H1 (cell line): ENCODE measurements around the gene ALPG. TPM values are rescaled to one million over a fixed set of nuclear protein-coding genes. Genes with fewer than 3 reads are reported as not detected.

Source experiments
- CTCF ChIA-PET: fragments of 300-600 bp; sonication (Branson Sonifier 250); formaldehyde crosslinking; loops from one replicate; lab custom pipeline; 2021; ENCODE audit not compliant: partially characterized antibody; lab: Charles Lee
- POLR2A ChIA-PET: fragments of 300-600 bp; sonication (Branson Sonifier 250); formaldehyde crosslinking; loops from one replicate; lab custom pipeline; 2021; ENCODE audit warnings: inconsistent platforms; ENCODE audit not compliant: partially characterized antibody; lab: Charles Lee
- DNase-seq, 2 experiments: peaks; one replicate each; pipeline versions ENCODE4 v3.0.0 to v3.0.0-alpha.2; 2010 to 2022; ENCODE audit warnings: low spot score in 2 of 2, low read depth in 1 of 2, mixed read lengths in 1 of 2
- FAIRE-seq: peaks from 2 replicates; lab custom pipeline; 2011; peaks lifted over from hg19 to GRCh38; lab: Jason Lieb, UNC
- H2AFZ ChIP-seq: 2 replicates; pipeline ENCODE4 v1.8.1; 2012; ENCODE audit warnings: low read length, inconsistent platforms
- H2AK5ac ChIP-seq: 2 replicates; pipeline ENCODE4 v1.6.1; 2013; ENCODE audit warnings: low read depth, low read length
- H2BK120ac ChIP-seq: replicated peaks from 2 replicates; pipeline ENCODE3; 2013; ENCODE audit warnings: low read depth, low read length, inconsistent platforms
- H2BK12ac ChIP-seq: 2 replicates; pipeline ENCODE4 v1.6.1; 2013; ENCODE audit warnings: low read depth, low read length
- H2BK15ac ChIP-seq: 2 replicates; pipeline ENCODE4 v1.6.1; 2013; ENCODE audit warnings: low read length
- H2BK20ac ChIP-seq: 2 replicates; pipeline ENCODE4 v1.6.1; 2013; ENCODE audit warnings: low read length
- H2BK5ac ChIP-seq: 2 replicates; pipeline ENCODE4 v1.6.1; 2013; ENCODE audit warnings: low read depth, low read length
- H3K14ac ChIP-seq: 2 replicates; pipeline ENCODE4 v1.6.1; 2013; ENCODE audit warnings: inconsistent platforms; ENCODE audit not compliant: insufficient read length
- H3K18ac ChIP-seq: 2 replicates; pipeline ENCODE4 v1.6.1; 2013; ENCODE audit warnings: low read length; ENCODE audit errors: extremely low read depth
- H3K23ac ChIP-seq: 2 replicates; pipeline ENCODE4 v1.6.1; 2013; ENCODE audit warnings: inconsistent platforms; ENCODE audit not compliant: insufficient read length
- H3K23me2 ChIP-seq: 2 replicates; pipeline ENCODE4 v1.6.1; 2013; ENCODE audit warnings: low read depth, low read length
- H3K27ac ChIP-seq: 2 replicates; pipeline ENCODE4 v1.6.1; 2011; ENCODE audit warnings: low read depth, low read length, inconsistent platforms
- H3K27me3 ChIP-seq, 4 experiments: replicated peaks in 1 of 4; 1 replicate in 1 of 4; 2 replicates in 3 of 4; pipeline versions ENCODE4 v1.6.1 to v1.8.1; 2011 to 2013; ENCODE audit warnings: low read length in 3 of 4, mild to moderate bottlenecking in 3 of 4, inconsistent platforms in 2 of 4, mixed read lengths in 2 of 4, moderate library complexity in 1 of 4; ENCODE audit not compliant: control insufficient read depth in 3 of 4, insufficient read depth in 3 of 4; ENCODE audit errors: extremely low read depth in 1 of 4
- H3K36me3 ChIP-seq, 4 experiments: 2 replicates each; pipeline versions ENCODE4 v1.6.1 to v1.8.1; 2011 to 2013; ENCODE audit warnings: mild to moderate bottlenecking in 4 of 4, low read length in 3 of 4, moderate library complexity in 2 of 4, control low read depth in 1 of 4, inconsistent platforms in 1 of 4; ENCODE audit not compliant: insufficient read depth in 4 of 4, control insufficient read depth in 2 of 4
- H3K4ac ChIP-seq: replicated peaks from 2 replicates; pipeline ENCODE3; 2013; ENCODE audit warnings: low read length, low read depth, mixed read lengths, inconsistent platforms; ENCODE audit not compliant: insufficient read length
- H3K4me1 ChIP-seq, 4 experiments: replicated peaks in 1 of 4; 1 replicate in 1 of 4; 2 replicates in 3 of 4; pipeline versions ENCODE4 v1.6.1 to v1.8.1; 2011 to 2013; ENCODE audit warnings: low read length in 3 of 4, inconsistent platforms in 2 of 4, mixed read lengths in 1 of 4; ENCODE audit not compliant: insufficient read depth in 4 of 4, control insufficient read depth in 3 of 4
- H3K4me2 ChIP-seq, 2 experiments: 2 replicates each; pipeline versions ENCODE4 v1.6.1 to v1.8.1; 2011 to 2013; ENCODE audit warnings: low read depth in 2 of 2, low read length in 2 of 2, control low read depth in 1 of 2, inconsistent platforms in 1 of 2, mild to moderate bottlenecking in 1 of 2; ENCODE audit not compliant: insufficient read depth in 1 of 2
- H3K4me3 ChIP-seq, 4 experiments: fragments of 200-600, 300-600 bp in 1 of 4; sonication (generic), shearing (Covaris generic), sonication (Bioruptor Twin) in 1 of 4; 2 replicates each; pipeline versions ENCODE4 v1.5.1 to v1.8.1; 2011 to 2016; ENCODE audit warnings: low read length in 4 of 4, low read depth in 3 of 4, control low read depth in 2 of 4, inconsistent platforms in 2 of 4, mild to moderate bottlenecking in 2 of 4, mixed read lengths in 1 of 4, moderate library complexity in 1 of 4; ENCODE audit not compliant: insufficient read depth in 2 of 4; ENCODE audit errors: extremely low read depth in 1 of 4
- H3K56ac ChIP-seq: replicated peaks from 2 replicates; pipeline ENCODE3; 2013; ENCODE audit warnings: low read depth, mild to moderate bottlenecking, mixed read lengths, low read length, inconsistent platforms; ENCODE audit not compliant: insufficient read length
- H3K79me1 ChIP-seq: 2 replicates; pipeline ENCODE4 v1.6.1; 2013; ENCODE audit warnings: low read depth, low read length, control low read depth
- H3K79me2 ChIP-seq, 2 experiments: 2 replicates each; pipeline versions ENCODE4 v1.6.1 to v1.8.1; 2012 to 2013; ENCODE audit warnings: low read length in 2 of 2, mild to moderate bottlenecking in 2 of 2, inconsistent platforms in 1 of 2; ENCODE audit not compliant: insufficient read depth in 2 of 2, control insufficient read depth in 1 of 2
- H3K9ac ChIP-seq, 4 experiments: replicated peaks in 1 of 4; 1 replicate in 1 of 4; 2 replicates in 3 of 4; pipeline versions ENCODE4 v1.6.1 to v1.8.1; 2011 to 2013; ENCODE audit warnings: low read depth in 3 of 4, low read length in 3 of 4, control low read depth in 2 of 4, mild to moderate bottlenecking in 2 of 4, moderate library complexity in 2 of 4, inconsistent platforms in 1 of 4; ENCODE audit errors: extremely low read depth in 1 of 4
- H3K9me3 ChIP-seq, 2 experiments: 2 replicates each; pipeline versions ENCODE4 v1.6.1 to v1.8.1; 2012 to 2013; ENCODE audit warnings: mild to moderate bottlenecking in 2 of 2, moderate library complexity in 2 of 2, control low read depth in 1 of 2, inconsistent platforms in 1 of 2, low read depth in 1 of 2, low read length in 1 of 2, mixed read lengths in 1 of 2; ENCODE audit not compliant: insufficient read depth in 2 of 2
- H4K20me1 ChIP-seq, 2 experiments: replicated peaks in 1 of 2; 2 replicates each; pipeline versions ENCODE3 to v1.8.1; 2011 to 2013; ENCODE audit warnings: inconsistent platforms in 2 of 2, low read length in 2 of 2, mild to moderate bottlenecking in 1 of 2; ENCODE audit not compliant: insufficient read depth in 2 of 2, control insufficient read depth in 1 of 2
- H4K5ac ChIP-seq: 2 replicates; pipeline ENCODE4 v1.6.1; 2013; ENCODE audit warnings: low read length, low read depth, mixed read lengths, inconsistent platforms; ENCODE audit not compliant: insufficient read length
- H4K8ac ChIP-seq: 2 replicates; pipeline ENCODE4 v1.8.0; 2013; ENCODE audit warnings: mild to moderate bottlenecking, moderate library complexity, low read length, inconsistent platforms; ENCODE audit not compliant: insufficient read depth; ENCODE audit errors: extremely low read depth
- H4K91ac ChIP-seq: replicated peaks from 2 replicates; pipeline ENCODE3; 2013; ENCODE audit warnings: low read length, mixed read lengths, inconsistent platforms; ENCODE audit not compliant: insufficient read length
- WGBS, 2 experiments: shearing (Covaris generic) in 1 of 2; methylation state at CpG; one replicate each; pipeline versions ENCODE4 v1.1.6 to v1.1.7; 2013 to 2015; ENCODE audit warnings: low lambda C conversion rate in 2 of 2, mixed read lengths in 2 of 2, inconsistent platforms in 1 of 2, low coverage in 1 of 2, missing lambda C conversion rate in 1 of 2; ENCODE audit not compliant: insufficient replicate concordance in 2 of 2, insufficient coverage in 1 of 2, insufficient read length in 1 of 2; ENCODE audit errors: extremely low coverage in 1 of 2, missing lambda C conversion rate in 1 of 2; 5-methylcytosine and 5-hydroxymethylcytosine counted together
- polyA plus RNA-seq, 7 experiments: library from polyadenylated mRNA; depleted of rRNA in 3 of 7; stranded (reverse) in 5 of 7; unstranded in 2 of 7; fragments of >200 nt in 5 of 7; fragments of 200-250 nt in 2 of 7; gene quantifications; 1 replicate in 5 of 7; 2 replicates in 1 of 7; 4 replicates in 1 of 7; pipeline versions ENCODE4 v1.2.1 to v1.2.3, GENCODE V29; 2011 to 2013; ENCODE audit warnings: missing spikeins in 2 of 7, mixed read lengths in 2 of 7
- total RNA-seq: library from RNA; stranded (reverse); fragmentation: NEBNext Ultra II Directional; extraction: Animal tissue kit (Norgen Biotek cat#: 25700); gene quantifications from 2 replicates; pipeline ENCODE4 v1.2.1, GENCODE V29; 2021

Gene ALPG
- total and polyA plus RNA-seq, 2 of the 8 experiments (the other 6 are each of a cell fraction or from before 2014, with no cell fraction given), result 0.56 to 2.1 TPM

DNA sequence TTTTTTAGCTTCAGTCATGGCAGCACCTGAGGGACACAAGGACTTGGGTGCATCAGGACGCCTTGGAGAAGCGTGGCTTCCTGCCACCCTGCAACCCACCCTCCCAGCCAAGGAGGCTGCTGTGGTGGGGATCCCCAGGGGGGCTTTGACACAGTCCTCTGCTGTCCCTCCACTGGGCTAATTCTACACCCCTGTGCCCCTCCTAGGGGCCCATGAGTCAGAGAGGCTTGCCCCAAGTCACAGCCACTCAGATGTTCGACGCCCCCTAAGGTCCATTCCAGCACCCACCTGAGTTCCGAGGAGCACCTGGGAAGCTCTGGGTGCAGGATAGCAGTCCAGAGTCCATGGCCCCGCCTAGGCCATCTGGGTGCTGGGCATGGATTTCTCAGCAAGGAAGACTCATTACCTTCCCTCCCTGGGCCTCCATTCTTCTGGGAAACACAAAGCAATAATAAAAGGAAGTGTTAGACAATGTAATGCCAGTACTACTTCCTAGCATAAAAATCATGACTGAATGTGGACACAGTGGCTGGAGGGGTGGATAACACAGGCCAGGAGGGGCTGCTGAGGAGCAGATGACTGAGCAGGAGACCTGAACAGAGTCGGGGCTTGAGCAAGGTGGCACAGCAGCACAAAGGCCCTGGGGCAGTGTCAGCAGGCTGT, 3.7 kb downstream of the ALPG start:
- Histone ChIP-seq H3K14ac (no peak overlapping the region), H3K18ac (peak overlapping the region; percentile 32), H3K23me2 (no peaks in the 10 kb centered on the region; the same call in 1 of the 2 replicates), H2BK5ac (no peak overlapping the region), H2AFZ (no peak overlapping the region), H3K9ac (no peak overlapping the region), H3K36me3 (peaks cover 0 to 26% (median 12%) of the 10 kb centered on the region in 4 experiments; a peak in 5 of 8 replicates), H2AK5ac (no peak overlapping the region), H3K27ac (no peak overlapping the region), H4K91ac (no peak overlapping the region), H4K8ac (no peak overlapping the region), H3K4me2 (no peak overlapping the region), H3K23ac (no peak overlapping the region), H3K56ac (no peak overlapping the region), H3K4me3 (no peak overlapping the region), H3K79me1 (no peaks in the 10 kb centered on the region; the same call in 1 of the 2 replicates), H3K4me1 (peaks cover 0 to 2% (median 0%) of the 10 kb centered on the region in 4 experiments; a peak in 2 of 7 replicates), H3K9me3 (no peaks in the 10 kb centered on the region), H3K4ac (no peak overlapping the region), H4K5ac (no peak overlapping the region), H2BK20ac (no peak overlapping the region), H2BK15ac (no peak overlapping the region), H2BK120ac (no peak overlapping the region), H4K20me1 (peaks cover 0 to 2% of the 10 kb centered on the region in 2 experiments), H3K79me2 (no peaks in the 10 kb centered on the region), H3K27me3 (no peaks in the 10 kb centered on the region), H2BK12ac (no peak overlapping the region)
- POLR2A ChIA-PET, result interaction anchor here (0.8 to 8.5 kb wide), 7 partner anchors 9 to 45 kb away, joined by 3 to 70 read pairs (median 5); no protein-coding TSS in a partner anchor
- WGBS, 2 experiments, result 85% methylated on average over 7 of the region's 7 CpGs; no CpG with 5 or more reads in 1 of the 2 experiments
- FAIRE-seq, result no peak
- CTCF ChIA-PET, result interaction anchor here (0.5 to 3.6 kb wide), 8 partner anchors 9 to 45 kb away, joined by 3 to 16 read pairs (median 4); no protein-coding TSS in a partner anchor
- DNase-seq, result no peak
